Measurements from ENCODE around the gene RENBP.

Gene RENBP

DNA sequence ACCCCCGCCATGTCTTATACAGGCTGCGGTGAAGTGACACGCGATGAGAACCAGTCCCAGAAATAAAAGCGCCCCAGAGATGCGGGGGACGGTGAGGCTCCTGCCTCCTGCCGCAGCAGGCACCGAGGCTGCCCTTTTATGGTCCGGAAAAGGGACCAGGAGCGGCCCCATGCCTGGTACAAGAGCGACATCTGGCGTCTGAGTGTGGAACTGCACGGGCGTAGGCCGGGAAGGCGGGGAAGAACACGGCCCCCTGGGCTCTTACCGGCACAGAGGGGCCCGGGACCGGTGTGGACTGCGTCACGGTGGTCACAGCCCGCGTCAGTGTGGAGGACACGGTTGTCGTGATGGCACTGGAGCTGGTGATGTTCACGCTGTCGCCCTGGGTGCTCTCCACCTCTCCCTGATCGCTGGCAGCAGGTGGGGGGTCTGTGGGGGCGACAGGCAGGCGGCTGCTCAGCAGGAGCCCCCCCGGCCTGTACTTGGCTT, 8.9 kb upstream of the RENBP start:
- peak; percentile 88 for DNase-seq

- no peak for DNase-seq
These were observed 8.1 kb upstream of the RENBP start for GRCh38 chrX:153952373-153953026.

GRCh38 chrX:153951683-153952372, 7.4 kb upstream of the RENBP start:
- DNase-seq: no peak

GRCh38 chrX:153950127-153950526, 5.7 kb upstream of the RENBP start:
- DNase-seq: no peak

GRCh38 chrX:153948847-153949805, 4.7 kb upstream of the RENBP start:
- no peak for DNase-seq

DNA sequence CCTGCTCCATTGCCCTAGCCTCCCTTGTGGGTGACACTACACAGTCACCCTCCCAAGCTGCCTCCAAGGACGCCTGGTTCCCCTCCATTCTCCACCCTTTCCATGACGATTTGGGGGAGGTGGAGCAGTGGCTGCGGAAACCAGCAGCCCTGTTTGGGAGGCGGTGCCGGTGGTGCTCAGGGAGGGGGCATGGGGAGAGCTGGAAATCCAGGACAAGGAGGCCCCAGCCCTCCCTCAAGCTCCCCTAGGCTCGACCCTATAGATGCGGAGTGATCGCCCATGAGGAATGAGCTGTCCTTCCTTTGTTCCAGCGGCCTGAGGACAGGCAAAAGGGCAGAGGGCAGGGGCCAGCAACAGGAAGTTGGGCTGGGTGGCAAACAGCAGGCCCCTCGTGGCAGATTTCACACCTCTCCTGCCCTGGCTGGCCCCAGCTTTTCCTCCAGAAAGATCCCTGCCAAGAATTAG, 3.6 kb upstream of the RENBP start:
- no peak for DNase-seq

- peak; percentile 92 for DNase-seq
These were observed 2.7 kb upstream of the RENBP start for GRCh38 chrX:153947009-153947769.

DNA sequence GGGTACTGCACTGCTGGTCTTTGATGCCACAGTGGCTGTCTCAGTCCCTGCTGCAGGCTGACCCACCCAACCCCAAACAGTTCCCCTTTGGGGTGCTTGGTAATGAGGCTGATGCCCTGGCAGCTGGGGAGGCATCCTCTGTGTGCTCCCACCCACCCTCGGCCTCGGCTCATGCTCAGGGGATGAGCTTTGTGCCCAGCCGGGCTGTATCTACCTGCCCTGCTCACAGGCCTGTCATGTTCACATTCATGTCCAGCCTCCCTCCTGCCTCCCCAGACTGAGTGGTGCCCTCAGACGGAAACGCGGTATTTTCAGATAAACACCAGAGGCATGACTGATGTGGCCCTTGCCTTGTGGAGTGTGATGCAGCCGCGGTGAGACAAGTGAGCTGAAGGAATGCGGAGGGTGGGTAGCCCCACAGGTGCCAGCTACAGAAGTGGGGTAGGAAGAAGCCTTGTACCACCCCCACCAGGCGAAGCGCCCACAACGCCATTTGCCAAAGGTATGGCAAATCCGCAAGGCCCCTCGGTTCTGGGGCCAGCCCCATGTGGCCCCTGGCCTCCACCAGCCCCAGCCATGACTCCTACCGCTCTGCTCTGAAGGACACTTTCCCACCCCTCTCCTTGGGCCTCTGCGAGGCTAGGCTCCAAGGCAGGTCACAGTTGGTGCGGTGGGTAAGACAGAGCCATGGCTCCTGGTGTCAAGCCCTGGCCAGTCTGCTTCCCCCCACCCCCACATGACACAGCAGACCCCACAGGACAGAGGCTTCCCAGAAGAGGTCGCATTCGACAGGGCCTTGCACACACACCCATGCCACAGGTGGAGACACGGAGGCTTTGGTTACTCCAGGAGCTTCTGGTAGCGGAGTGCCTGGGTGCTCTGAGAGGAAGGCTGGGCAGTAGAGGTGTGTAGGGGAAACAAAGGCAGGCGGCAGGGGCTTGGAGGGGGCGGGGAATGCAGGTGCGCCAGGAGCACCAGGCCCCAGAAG, 1.8 kb upstream of the RENBP start:
- no peak for DNase-seq

DNA sequence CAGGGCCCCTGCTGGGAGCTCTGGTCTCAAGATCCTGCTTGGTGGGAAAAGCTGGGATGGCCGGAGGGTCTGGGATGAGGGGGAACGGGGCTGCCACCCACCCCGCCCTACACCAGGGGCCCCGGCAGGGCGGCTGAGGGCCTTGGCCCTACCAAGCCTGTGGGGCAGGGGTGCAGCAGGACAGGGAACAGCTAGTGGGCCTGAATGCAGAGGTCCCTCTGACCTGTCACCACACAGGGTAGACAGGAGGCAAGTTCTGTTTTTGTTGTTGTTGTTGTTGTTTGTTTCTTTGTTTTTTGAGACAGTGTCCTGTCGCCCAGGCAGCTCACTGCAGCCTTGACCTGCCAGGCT, 332 bp upstream of the RENBP start:
- no peak for DNase-seq

DNA sequence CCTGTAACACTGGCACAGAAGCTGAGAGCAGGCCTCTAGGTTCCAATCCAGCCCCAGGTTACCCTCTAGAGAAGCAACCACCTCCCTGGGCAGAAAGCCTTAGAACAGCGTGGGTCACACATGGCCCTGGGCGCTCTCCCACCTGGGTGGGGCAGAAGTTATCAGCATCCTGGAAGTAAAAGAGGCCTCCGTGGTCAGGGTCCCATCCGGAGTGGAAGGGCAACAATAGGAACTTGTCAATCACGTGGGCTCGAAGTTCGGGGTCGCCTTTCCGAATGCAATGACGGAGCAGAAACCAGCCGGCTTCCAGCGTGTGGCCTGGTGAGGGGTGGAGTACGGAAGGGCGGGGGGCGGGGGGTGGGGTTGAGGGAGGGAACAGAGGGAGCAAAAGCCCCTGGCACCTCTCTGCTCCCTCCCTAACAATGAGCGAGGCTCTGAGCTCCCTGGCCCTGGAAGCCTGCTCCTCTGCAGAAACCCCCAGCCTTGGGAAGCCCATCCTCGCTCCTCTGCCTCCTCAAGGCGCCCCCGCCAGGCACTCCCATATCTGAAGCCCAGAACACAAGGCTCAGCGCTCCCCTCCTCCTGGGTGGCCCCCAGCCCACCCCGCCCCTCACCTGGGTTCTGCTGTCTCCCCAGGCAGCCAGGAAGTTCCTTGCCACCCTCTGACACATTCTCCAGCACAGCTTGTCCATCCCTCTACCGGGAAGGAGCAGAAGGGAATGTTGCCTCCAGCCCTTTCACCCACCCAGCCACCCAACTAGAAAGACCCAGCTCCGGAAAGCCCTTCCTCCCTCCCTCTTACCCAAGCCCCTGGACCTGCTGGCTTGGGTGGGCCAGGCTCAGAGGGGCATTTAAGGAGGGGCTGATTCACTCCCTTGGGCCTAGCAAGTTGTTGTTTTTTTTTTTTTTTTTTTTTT, 2.8 kb downstream of the RENBP start:
- no peak for DNase-seq

- DNase-seq: no peak
These were observed 4.9 kb downstream of the RENBP start for GRCh38 chrX:153939573-153939972.

DNA sequence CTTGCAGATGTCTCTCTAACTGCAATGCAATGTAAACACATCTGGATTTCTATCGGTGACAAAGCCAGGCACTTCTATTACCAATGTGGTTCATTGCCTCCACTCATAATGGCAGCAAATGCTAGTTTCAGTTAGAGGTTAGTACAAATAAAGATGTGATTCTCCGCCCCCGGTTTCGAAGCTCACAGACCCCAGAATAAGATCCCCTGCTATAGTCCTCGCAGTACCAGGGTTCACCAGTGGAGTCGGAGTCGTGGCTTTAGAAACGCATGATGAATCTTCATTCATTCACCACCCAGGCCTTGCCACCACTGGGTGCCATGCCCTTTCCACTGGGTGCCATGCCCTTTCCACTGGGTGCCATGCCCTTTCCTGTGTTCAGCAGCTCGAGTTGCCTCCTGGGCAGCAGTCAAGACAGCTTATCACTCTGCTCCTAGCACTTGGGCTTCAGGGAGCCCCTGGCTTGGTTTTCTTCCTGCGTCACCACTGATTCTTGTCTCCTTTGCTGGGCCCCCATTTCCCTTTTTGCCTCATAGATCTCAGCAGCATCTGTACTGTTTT, 6.1 kb downstream of the RENBP start:
- DNase-seq: no peak

DNA sequence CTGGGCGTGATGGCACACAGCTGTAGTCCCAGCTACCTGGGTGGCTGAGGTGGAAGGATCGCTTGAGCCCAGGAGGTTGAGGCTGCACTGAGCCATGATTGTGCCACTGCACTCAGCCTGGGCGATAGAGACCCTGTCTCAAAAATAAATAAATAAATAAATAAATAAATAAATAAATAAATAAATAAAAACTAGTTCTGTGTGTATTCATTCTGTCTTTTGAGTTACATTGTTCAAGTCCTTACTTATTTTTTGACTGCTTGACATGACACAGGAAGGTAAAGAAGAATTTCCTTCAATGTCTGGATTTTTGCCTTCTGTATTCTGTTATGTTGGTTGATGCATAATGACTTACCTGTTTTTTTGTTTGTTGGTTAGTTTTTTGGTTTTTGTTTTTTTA, 7.4 kb downstream of the RENBP start:
- no peak for DNase-seq

- no peak for DNase-seq
These were observed 9.1 kb downstream of the RENBP start for GRCh38 chrX:153935326-153935851.

DNA sequence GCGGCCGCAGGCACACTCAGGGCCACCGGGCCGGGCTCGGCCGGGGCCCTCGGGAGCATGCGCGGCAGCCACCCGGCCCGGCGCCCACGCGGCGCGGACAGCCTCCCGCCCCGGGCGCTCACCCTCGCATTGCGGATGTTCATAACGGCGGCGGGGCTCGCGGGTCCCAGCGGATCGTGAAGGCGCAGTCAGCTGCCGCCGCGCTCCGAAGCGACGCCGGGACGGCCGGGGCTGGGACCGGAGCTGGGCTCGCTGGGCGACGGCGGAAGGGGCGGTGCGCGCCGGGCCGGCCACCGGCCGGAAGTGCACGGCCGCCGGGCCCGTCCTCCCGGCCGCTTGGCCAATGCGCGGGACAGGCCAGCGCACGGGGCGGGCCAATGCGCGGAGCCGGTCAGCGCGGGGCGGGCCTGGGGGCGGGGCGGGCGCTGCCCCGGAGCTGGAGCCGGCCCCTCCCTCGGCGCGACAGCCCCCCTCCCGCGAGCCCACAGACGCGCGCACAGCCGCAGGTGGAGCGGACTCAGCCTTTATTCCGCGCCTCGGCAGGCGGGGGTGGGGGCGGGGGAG, 9.6 kb downstream of the RENBP start, which contains the start of gene NAA10:
NAA10 (minus strand) TSS at position 276 of the 564 bp plus-strand sequence; CDS start at position 143, 133 bp downstream.
- DNase-seq: peak; percentile 84

GRCh38 chrX:153934148-153934761, 10.2 kb downstream of the RENBP start:
- no peak for DNase-seq

DNA sequence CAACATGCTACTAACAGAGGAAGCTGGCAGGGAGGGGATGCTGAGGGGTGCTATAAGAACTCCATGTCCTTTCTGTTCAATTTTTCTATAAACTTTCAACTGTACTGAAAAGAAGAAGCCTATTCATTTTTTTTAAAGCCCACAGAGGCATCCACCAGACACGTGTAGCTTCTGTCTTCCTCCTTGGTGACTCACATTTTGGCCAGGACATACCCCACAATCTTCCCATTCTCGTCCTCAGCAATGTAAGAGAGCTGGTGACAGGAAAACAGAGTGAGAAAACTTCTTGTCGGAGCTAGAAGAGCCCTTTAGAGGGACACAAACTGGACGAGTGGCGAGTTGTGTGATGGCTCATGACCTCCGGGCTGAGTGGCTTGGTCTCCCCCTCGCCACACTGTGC, 10.7 kb downstream of the RENBP start:
- DNase-seq: no peak

DNA sequence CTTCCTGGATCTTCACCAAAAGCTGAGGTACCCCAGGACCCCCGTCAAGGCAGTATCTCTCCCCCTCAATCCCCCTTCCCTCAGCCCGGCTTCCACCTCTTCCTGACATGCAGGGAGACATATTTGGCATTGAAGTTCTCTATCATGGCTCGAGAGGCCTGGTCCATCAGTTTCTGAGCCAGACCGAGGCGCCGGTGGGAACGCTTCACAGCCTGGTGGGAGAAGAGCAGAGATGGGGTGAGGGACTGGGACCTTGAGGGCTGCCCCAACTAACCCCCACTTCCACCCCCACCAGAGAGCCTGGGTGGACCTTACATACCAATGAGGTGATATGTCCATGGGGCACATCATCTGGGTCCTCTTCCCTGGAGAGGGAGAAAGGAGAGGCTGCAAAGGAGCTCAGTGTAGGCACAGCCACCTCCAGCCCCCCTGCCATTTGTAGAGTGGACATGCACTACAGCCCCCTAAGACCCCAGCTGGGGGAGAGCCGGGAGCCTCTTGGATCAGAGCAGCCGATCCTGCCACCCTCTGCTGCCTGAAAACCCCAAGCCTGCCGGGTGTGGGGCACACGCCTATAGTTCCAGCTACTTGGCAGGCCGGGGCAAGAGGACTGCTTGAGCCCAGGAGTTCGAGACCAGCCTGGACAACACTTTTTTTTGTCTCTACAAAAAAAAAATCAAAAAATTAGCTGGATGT, 12.1 kb downstream of the RENBP start:
- no peak for DNase-seq

Data from activated CD4-positive, alpha-beta T cell treated with anti-CD3 and anti-CD28 coated beads, Interleukin-2, Interleukin-6, amounts not matched to agents 100 ng/mL and 50 ng/mL, durations not matched to agents 16 hours and 8 hours (primary cell).